PC-9 (cell line): Measurements from ENCODE around the gene CDK6. TPM values are rescaled to one million over a fixed set of nuclear protein-coding genes. Genes with fewer than 3 reads are reported as not detected.

Experiments
- BruUV-seq: library from RNA; stranded (reverse); fragments of 400-500 nt; replicated peaks from 2 replicates; lab custom pipeline; 2021; lab: Mats Ljungman, UMichigan
- CTCF ChIA-PET: fragments of 300-600 bp; sonication (Branson Sonifier 250); formaldehyde crosslinking; loops from one replicate; lab custom pipeline; 2022; ENCODE audit warnings: antibody characterized with exemption; lab: Charles Lee
- POLR2A ChIA-PET: fragments of 300-600 bp; sonication (Branson Sonifier 250); formaldehyde crosslinking; loops from one replicate; lab custom pipeline; 2022; ENCODE audit warnings: antibody characterized with exemption; ENCODE audit not compliant: unreplicated experiment; lab: Charles Lee
- DNase-seq, 2 experiments: peaks; one replicate each; pipeline versions ENCODE4 v3.0.0 to v3.0.0-alpha.2; 2015 to 2022; ENCODE audit warnings: mixed read lengths in 1 of 2
- H2AFZ ChIP-seq: fragments of 200-600 bp; sonication (generic); 2 replicates; pipeline ENCODE4 v1.8.1; 2017; ENCODE audit warnings: antibody characterized with exemption
- H3F3A ChIP-seq: fragments of 200-600 bp; sonication (generic); 2 replicates; pipeline ENCODE4 v1.8.1; 2017; ENCODE audit warnings: antibody characterized with exemption, mild to moderate bottlenecking, low read depth; ENCODE audit not compliant: insufficient read depth
- H3K27ac ChIP-seq: fragments of 200-600 bp; sonication (generic); 2 replicates; pipeline ENCODE4 v1.6.1; 2016; ENCODE audit warnings: mixed run types
- H3K27me3 ChIP-seq: fragments of 200-600 bp; sonication (generic); 2 replicates; pipeline ENCODE4 v1.6.1; 2016; ENCODE audit warnings: low read depth, mixed run types; ENCODE audit not compliant: insufficient read depth
- H3K36me3 ChIP-seq: fragments of 200-600 bp; sonication (generic); 2 replicates; pipeline ENCODE4 v1.6.1; 2016; ENCODE audit warnings: low read depth, mixed run types
- H3K4me1 ChIP-seq: fragments of 200-600 bp; sonication (generic); replicated peaks from 2 replicates; pipeline ENCODE4 v1.6.1; 2016; ENCODE audit warnings: mixed run types; ENCODE audit not compliant: insufficient read depth
- H3K4me2 ChIP-seq: fragments of 200-600 bp; sonication (generic); 2 replicates; pipeline ENCODE4 v1.6.1; 2017; ENCODE audit warnings: mixed run types
- H3K4me3 ChIP-seq: fragments of 200-600 bp; sonication (generic); 2 replicates; pipeline ENCODE4 v1.6.1; 2016; ENCODE audit warnings: mixed run types
- H3K79me2 ChIP-seq: fragments of 200-600 bp; sonication (generic); 2 replicates; pipeline ENCODE4 v1.6.1; 2017; ENCODE audit warnings: low read depth, mixed run types
- H3K9me2 ChIP-seq: fragments of 200-600 bp; sonication (generic); 2 replicates; pipeline ENCODE4 v1.8.1; 2017; ENCODE audit warnings: mild to moderate bottlenecking; ENCODE audit not compliant: insufficient read depth
- H3K9me3 ChIP-seq: fragments of 200-600 bp; sonication (generic); 2 replicates; pipeline ENCODE4 v1.8.1; 2016; ENCODE audit warnings: low read depth; ENCODE audit not compliant: insufficient read depth
- H4K20me1 ChIP-seq: fragments of 200-600 bp; sonication (generic); 2 replicates; pipeline ENCODE4 v1.8.1; 2017; ENCODE audit not compliant: insufficient read depth
- EZH2 ChIP-seq: fragments of 200-600 bp; sonication (generic); IDR thresholded peaks from 2 replicates; pipeline ENCODE4 v1.8.0; 2017; ENCODE audit warnings: antibody characterized with exemption, low read depth
- intact Hi-C: fragments of 100-400 bp; cut with micrococcal nuclease; formaldehyde crosslinking; loops from one replicate; pipeline ENCODE4 v1.10.0; 2022; ENCODE audit not compliant: unreplicated experiment
- total RNA-seq: library from RNA; stranded (reverse); gene quantifications from 2 replicates; pipeline ENCODE4 v1.2.3, GENCODE V29; 2021
- TF ChIP-seq, protein P1 (sequence below): fragments of 200-600 bp; sonication (generic); conservative IDR thresholded peaks from 2 replicates; pipeline ENCODE4 v1.6.1; 2017; ENCODE audit warnings: mixed run types, antibody characterized with exemption, mild to moderate bottlenecking, moderate library complexity

CDK6 gene
- total RNA-seq, 1 experiment from 2014 or later, result 49.5 TPM

DNA sequence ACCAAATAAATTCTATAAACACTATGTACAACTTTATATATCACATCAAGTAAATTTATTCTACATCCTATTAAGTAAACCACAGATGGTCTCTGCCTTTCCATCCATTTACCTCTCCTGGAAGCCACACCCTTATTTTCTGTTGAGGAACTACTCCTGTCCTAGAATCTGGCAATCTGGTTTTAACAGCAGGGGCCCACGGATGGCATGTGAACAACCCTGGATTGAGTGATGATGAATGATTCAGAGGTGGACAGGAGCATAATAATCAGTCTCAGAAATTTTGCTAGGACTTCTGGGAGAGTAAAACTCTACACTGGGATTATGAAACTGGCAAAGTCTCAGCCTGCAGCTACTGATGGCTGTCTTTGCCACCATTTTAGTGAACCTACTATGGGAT is 54.1 kb downstream of the CDK6 start:
- H2AFZ ChIP-seq, result no peak overlapping the region
- H3K4me2 ChIP-seq, result no peak overlapping the region
- H3K27ac ChIP-seq, result no peak overlapping the region
- H3K9me3 ChIP-seq, result no peaks in the 10 kb centered on the region
- ChIA-PET POLR2A (no interaction called here), CTCF (no interaction called here)
- H3K27me3 ChIP-seq, result no peaks in the 10 kb centered on the region
- TF ChIP-seq, protein P1, sequence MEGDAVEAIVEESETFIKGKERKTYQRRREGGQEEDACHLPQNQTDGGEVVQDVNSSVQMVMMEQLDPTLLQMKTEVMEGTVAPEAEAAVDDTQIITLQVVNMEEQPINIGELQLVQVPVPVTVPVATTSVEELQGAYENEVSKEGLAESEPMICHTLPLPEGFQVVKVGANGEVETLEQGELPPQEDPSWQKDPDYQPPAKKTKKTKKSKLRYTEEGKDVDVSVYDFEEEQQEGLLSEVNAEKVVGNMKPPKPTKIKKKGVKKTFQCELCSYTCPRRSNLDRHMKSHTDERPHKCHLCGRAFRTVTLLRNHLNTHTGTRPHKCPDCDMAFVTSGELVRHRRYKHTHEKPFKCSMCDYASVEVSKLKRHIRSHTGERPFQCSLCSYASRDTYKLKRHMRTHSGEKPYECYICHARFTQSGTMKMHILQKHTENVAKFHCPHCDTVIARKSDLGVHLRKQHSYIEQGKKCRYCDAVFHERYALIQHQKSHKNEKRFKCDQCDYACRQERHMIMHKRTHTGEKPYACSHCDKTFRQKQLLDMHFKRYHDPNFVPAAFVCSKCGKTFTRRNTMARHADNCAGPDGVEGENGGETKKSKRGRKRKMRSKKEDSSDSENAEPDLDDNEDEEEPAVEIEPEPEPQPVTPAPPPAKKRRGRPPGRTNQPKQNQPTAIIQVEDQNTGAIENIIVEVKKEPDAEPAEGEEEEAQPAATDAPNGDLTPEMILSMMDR, result no peak
- no peak for TF ChIP-seq EZH2
- no peak for DNase-seq
- peaks cover 14% of the 10 kb centered on the region; the same call in 1 of the 2 replicates for H4K20me1 ChIP-seq
- intact Hi-C loops, result no loop called here
- peaks cover 36% of the 10 kb centered on the region for H3K79me2 ChIP-seq
- no peaks in the 10 kb centered on the region for H3K9me2 ChIP-seq
- H3K36me3 ChIP-seq, result no peaks in the 10 kb centered on the region
- H3K4me1 ChIP-seq, result no peaks in the 10 kb centered on the region
- H3K4me3 ChIP-seq, result no peak overlapping the region
- H3F3A ChIP-seq, result no peaks in the 10 kb centered on the region
- no TSS peak for BruUV-seq

DNA sequence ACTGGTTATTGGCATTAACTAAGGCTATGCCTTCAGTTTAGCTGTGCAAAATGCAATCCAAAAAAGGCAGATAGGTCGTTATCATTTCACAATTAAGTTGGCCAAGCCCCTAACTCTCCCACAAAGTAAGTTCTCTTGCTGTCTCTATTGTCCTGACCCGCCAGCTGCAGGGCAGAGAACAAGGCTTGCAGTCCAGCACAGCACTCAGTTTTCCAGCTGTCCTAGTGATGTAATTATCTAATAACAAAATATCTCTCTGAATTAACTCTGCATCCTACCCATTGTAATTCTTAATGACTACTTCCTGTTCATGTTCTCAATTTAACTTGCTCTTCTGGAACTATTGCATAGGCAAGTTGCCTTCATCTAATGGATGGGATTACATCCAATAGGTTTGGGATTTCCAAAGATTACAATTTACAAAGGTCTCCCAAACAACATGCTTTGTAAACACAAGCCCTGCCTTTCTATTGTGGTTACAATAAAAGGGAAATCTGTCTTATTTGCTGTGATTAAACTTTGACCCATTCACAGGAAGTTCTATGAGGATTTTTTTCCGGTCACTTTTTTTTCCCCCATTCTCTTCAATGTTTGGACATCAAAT is 55.2 kb downstream of the CDK6 start:
- no peaks in the 10 kb centered on the region for H3K36me3 ChIP-seq

DNA sequence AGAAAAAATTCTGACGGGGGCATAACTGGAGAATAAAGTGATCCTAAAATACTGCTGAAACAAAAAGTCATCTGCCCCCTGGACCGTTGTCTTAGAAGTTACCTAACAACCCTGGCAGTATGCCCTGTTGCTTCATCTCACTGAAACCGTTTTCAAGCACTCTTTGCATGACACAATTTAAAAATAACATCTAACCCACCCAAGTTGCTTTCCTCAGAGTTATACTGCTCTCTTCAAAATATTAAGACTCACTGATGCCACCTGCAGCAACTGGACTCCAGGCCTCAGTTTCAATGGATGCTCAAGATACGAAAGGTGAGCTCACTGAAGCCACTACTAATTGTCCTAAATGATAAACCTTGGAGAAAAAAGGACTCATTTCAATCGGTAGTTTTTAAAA is 57.4 kb downstream of the CDK6 start:
- H3K4me3 ChIP-seq, result no peak overlapping the region
- no TSS peak for BruUV-seq
- no peaks in the 10 kb centered on the region for H3K36me3 ChIP-seq
- DNase-seq, result no peak
- H3K9me2 ChIP-seq, result no peaks in the 10 kb centered on the region
- TF ChIP-seq, protein P1, result no peak
- no peak for TF ChIP-seq EZH2
- H4K20me1 ChIP-seq, result peaks cover 8% of the 10 kb centered on the region; the same call in 1 of the 2 replicates
- no peaks in the 10 kb centered on the region for H3K4me1 ChIP-seq
- POLR2A ChIA-PET, result no interaction called here
- H3K79me2 ChIP-seq, result peaks cover 29% of the 10 kb centered on the region
- no peaks in the 10 kb centered on the region for H3K27me3 ChIP-seq
- no peak overlapping the region for H3K27ac ChIP-seq
- no peaks in the 10 kb centered on the region for H3F3A ChIP-seq
- CTCF ChIA-PET, result no interaction called here
- H3K4me2 ChIP-seq, result no peak overlapping the region
- no peaks in the 10 kb centered on the region; the same call in 1 of the 2 replicates for H3K9me3 ChIP-seq
- no peak overlapping the region for H2AFZ ChIP-seq
- intact Hi-C loops, result no loop called here

More for the DNA sequence above, 55.2 kb downstream of the CDK6 start:
- intact Hi-C loops, result no loop called here
- Histone ChIP-seq H3K27me3 (no peaks in the 10 kb centered on the region), H2AFZ (no peak overlapping the region), H3K9me3 (no peaks in the 10 kb centered on the region; the same call in 1 of the 2 replicates), H3K4me2 (no peak overlapping the region), H3K4me3 (no peak overlapping the region), H3K4me1 (no peaks in the 10 kb centered on the region), H3K79me2 (peaks cover 35% of the 10 kb centered on the region), H3K9me2 (no peaks in the 10 kb centered on the region), H4K20me1 (peaks cover 14% of the 10 kb centered on the region; the same call in 1 of the 2 replicates), H3K27ac (no peak overlapping the region), H3F3A (no peaks in the 10 kb centered on the region)
- no peak for DNase-seq
- no TSS peak for BruUV-seq
- CTCF ChIA-PET, result no interaction called here
- POLR2A ChIA-PET, result interaction anchor here (0.7 kb wide), 1 partner anchor 10 kb away, joined by 8 read pairs; no protein-coding TSS in a partner anchor
- TF ChIP-seq EZH2, result no peak
- TF ChIP-seq, protein P1, result no peak
